HepG2 (cell line): ENCODE data around the gene SMARCB1. TPM values are rescaled to one million over a fixed set of nuclear protein-coding genes. Genes with fewer than 3 reads are reported as not detected.

Experiments
- FIP1L1 ChIP-seq: fragments of 200-400 bp; formaldehyde crosslinking; IDR thresholded peaks from 2 replicates; pipeline ENCODE4 v1.6.1; 2018; ENCODE audit warnings: low read depth, mild to moderate bottlenecking, low read length, moderate library complexity, borderline replicate concordance; ENCODE audit not compliant: insufficient read depth
- FOXO4 ChIP-seq: sonication (generic); formaldehyde crosslinking; conservative IDR thresholded peaks from 2 replicates; pipeline ENCODE4 v1.8.1; 2023; ENCODE audit warnings: missing genetic modification reagents
- MED8 ChIP-seq: sonication (generic); formaldehyde crosslinking; IDR thresholded peaks from 2 replicates; pipeline ENCODE4 v1.8.1; 2023; ENCODE audit warnings: mild to moderate bottlenecking, missing genetic modification reagents; ENCODE audit not compliant: insufficient replicate concordance
- NFYC ChIP-seq: IDR thresholded peaks from 2 replicates; pipeline ENCODE4 v1.6.1; 2016; ENCODE audit warnings: missing genetic modification reagents, missing compliant biosample characterization
- RBM22 ChIP-seq: fragments of 200-400 bp; formaldehyde crosslinking; optimal IDR thresholded peaks from 2 replicates; pipeline ENCODE3; 2017; ENCODE audit warnings: mild to moderate bottlenecking, low read length, moderate library complexity
- RFX5 ChIP-seq: IDR thresholded peaks from 2 replicates; pipeline ENCODE4 v1.6.1; 2011; ENCODE audit warnings: low read depth, low read length, improper control_type of control experiment
- SP1 ChIP-seq, 2 experiments: fragments of 450-650 bp in 1 of 2; sonication (generic) in 1 of 2; formaldehyde crosslinking in 1 of 2; IDR thresholded peaks; 2 replicates each; pipeline versions ENCODE4 v1.4.0 to v1.6.1; 2016 to 2020; ENCODE audit warnings: missing genetic modification reagents in 1 of 2
- THAP11 ChIP-seq: IDR thresholded peaks from 2 replicates; pipeline ENCODE4 v1.6.1; 2016; ENCODE audit warnings: missing biosample characterization, missing genetic modification reagents
- ZBED4 ChIP-seq: sonication (generic); formaldehyde crosslinking; IDR thresholded peaks from 2 replicates; pipeline ENCODE4 v1.4.0; 2020; ENCODE audit warnings: missing genetic modification reagents, borderline replicate concordance
- ZC3H13 ChIP-seq: sonication (generic); formaldehyde crosslinking; IDR thresholded peaks from 2 replicates; pipeline ENCODE4 v1.8.1; 2023; ENCODE audit warnings: mild to moderate bottlenecking, missing genetic modification reagents, moderate library complexity
- ZFAT ChIP-seq: sonication (generic); formaldehyde crosslinking; conservative IDR thresholded peaks from 2 replicates; pipeline ENCODE4 v1.8.1; 2023; ENCODE audit warnings: missing genetic modification reagents, inconsistent platforms
- ZFP36L1 ChIP-seq: sonication (generic); formaldehyde crosslinking; IDR thresholded peaks from 2 replicates; pipeline ENCODE4 v1.8.0; 2022; ENCODE audit warnings: mild to moderate bottlenecking, missing genetic modification reagents, moderate library complexity
- ZNF501 ChIP-seq: sonication (generic); formaldehyde crosslinking; IDR thresholded peaks from 2 replicates; pipeline ENCODE4 v1.5.1; 2020; ENCODE audit warnings: mild to moderate bottlenecking, moderate library complexity, missing genetic modification reagents
- polyA plus RNA-seq, 8 experiments: library from polyadenylated mRNA; depleted of rRNA in 3 of 8; stranded (reverse) in 7 of 8; unstranded in 1 of 8; fragments of >200 nt; fragmentation: Illumina TruSeq in 4 of 8; extraction: Trizol in 4 of 8; gene quantifications; 2 replicates each; pipeline versions ENCODE4 v1.2.1 to v1.2.3, GENCODE V29; 2011 to 2016; ENCODE audit warnings: low read depth in 4 of 8, missing spikeins in 1 of 8, mixed read lengths in 1 of 8; ENCODE audit not compliant: insufficient read depth in 1 of 8
- total RNA-seq, 5 experiments: library from RNA; depleted of rRNA; stranded (reverse); fragments of >200 nt; fragmentation: Illumina TruSeq; extraction: Trizol; gene quantifications; 2 replicates each; pipeline ENCODE4 v1.2.3, GENCODE V29; 2016; ENCODE audit warnings: low read depth in 1 of 5
- TF ChIP-seq, protein P1 (sequence below): IDR thresholded peaks from 2 replicates; pipeline ENCODE4 v1.6.1; 2016; ENCODE audit warnings: low read depth
- TF ChIP-seq, protein P2 (sequence below): sonication (generic); formaldehyde crosslinking; IDR thresholded peaks from 2 replicates; pipeline ENCODE4 v1.5.1; 2020; ENCODE audit warnings: mild to moderate bottlenecking, missing genetic modification reagents
- TF ChIP-seq, protein P3 (sequence below): IDR thresholded peaks from 2 replicates; pipeline ENCODE4 v1.6.1; 2016; ENCODE audit warnings: low read depth, control low read depth

Gene SMARCB1
- total and polyA plus RNA-seq, 2 of the 13 experiments (the other 11 are each of a cell fraction or from before 2014, with no cell fraction given): 74.0 to 166 TPM

DNA sequence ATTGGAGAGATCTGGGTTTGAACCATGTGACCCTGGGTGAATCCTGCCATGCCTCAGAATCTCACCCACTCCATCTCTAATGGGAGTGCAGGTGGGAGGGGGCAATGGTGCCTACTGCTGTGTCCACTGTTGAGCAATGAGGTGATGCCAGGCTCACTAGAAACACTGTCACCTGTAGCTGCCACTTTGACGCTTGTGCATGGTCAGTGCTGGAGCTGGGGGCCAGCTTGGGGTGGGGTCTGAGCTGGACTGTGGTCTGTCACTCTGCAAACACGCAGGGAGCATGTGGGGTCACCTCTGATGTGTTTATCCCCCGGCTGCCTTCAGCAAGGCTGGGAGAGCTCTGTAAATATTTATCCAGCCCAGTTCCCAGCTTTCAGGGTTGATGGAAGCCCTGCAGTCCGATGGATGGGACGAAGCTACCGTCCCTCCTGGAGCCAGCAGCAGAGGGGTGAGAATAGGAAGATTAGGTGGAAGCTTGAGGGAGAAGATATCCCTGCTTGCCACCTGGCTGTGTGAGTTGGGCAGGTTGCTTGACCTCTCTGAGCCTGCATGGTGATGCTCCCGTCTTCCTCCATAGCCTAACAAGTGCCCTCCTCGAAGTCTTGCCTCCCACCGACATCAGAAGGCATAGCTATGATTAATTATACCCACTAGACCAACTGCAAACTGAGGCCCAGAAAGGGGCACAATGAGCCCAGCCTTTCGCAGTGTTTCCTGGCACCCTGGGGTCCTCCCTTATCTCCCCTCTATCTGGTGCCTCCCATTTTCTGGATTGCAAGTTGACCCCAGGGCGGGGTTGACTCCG lies 12.4 kb upstream of the SMARCB1 start (continued):
- TF ChIP-seq FOXO4 (no peak), ZC3H13 (CRISPR knock-in tag) (peak; percentile 72; the same call in 1 of the 2 replicates), ZNF501 (CRISPR knock-in tag) (peak; percentile 56; the same call in 1 of the 2 replicates), SP1 (IDR thresholded peaks at IDR 0.05) (no peak), SP1 (CRISPR knock-in tag; IDR thresholded peaks at IDR 0.05) (no peak), MED8 (CRISPR knock-in tag) (peak; percentile 22), RBM22 (no peak), RFX5 (0 out of 2 replicates have a peak, but pooled peaks have one; percentile 11), FIP1L1 (no peak), ZFP36L1 (CRISPR knock-in tag) (peak; percentile 81; the same call in 1 of the 2 replicates), ZBED4 (CRISPR knock-in tag) (no peak), NFYC (CRISPR knock-in tag) (no peak), ZFAT (CRISPR knock-in tag) (no peak), THAP11 (CRISPR knock-in tag) (peak; percentile 71)
- TF ChIP-seq, protein P1, sequence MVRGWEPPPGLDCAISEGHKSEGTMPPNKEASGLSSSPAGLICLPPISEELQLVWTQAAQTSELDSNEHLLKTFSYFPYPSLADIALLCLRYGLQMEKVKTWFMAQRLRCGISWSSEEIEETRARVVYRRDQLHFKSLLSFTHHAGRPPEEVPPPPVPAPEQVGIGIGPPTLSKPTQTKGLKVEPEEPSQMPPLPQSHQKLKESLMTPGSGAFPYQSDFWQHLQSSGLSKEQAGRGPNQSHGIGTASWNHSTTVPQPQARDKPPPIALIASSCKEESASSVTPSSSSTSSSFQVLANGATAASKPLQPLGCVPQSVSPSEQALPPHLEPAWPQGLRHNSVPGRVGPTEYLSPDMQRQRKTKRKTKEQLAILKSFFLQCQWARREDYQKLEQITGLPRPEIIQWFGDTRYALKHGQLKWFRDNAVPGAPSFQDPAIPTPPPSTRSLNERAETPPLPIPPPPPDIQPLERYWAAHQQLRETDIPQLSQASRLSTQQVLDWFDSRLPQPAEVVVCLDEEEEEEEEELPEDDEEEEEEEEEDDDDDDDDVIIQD (CRISPR knock-in tag): peak; percentile 59; the same call in 1 of the 2 replicates
- TF ChIP-seq, protein P2, sequence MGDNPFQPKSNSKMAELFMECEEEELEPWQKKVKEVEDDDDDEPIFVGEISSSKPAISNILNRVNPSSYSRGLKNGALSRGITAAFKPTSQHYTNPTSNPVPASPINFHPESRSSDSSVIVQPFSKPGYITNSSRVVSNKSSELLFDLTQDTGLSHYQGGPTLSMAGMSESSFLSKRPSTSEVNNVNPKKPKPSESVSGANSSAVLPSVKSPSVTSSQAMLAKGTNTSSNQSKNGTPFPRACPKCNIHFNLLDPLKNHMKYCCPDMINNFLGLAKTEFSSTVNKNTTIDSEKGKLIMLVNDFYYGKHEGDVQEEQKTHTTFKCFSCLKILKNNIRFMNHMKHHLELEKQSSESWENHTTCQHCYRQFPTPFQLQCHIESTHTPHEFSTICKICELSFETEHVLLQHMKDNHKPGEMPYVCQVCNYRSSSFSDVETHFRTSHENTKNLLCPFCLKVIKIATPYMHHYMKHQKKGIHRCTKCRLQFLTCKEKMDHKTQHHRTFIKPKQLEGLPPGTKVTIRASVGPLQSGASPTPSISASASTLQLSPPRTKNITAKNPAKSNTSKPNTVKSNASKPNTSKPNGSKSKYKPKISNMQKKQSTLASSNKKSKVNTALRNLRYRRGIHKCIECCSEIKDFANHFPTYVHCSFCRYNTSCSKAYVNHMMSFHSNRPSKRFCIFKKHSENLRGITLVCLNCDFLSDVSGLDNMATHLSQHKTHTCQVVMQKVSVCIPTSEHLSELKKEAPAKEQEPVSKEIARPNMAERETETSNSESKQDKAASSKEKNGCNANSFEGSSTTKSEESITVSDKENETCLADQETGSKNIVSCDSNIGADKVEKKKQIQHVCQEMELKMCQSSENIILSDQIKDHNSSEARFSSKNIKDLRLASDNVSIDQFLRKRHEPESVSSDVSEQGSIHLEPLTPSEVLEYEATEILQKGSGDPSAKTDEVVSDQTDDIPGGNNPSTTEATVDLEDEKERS (CRISPR knock-in tag): peak; percentile 29; the same call in 1 of the 2 replicates
- TF ChIP-seq, protein P3, sequence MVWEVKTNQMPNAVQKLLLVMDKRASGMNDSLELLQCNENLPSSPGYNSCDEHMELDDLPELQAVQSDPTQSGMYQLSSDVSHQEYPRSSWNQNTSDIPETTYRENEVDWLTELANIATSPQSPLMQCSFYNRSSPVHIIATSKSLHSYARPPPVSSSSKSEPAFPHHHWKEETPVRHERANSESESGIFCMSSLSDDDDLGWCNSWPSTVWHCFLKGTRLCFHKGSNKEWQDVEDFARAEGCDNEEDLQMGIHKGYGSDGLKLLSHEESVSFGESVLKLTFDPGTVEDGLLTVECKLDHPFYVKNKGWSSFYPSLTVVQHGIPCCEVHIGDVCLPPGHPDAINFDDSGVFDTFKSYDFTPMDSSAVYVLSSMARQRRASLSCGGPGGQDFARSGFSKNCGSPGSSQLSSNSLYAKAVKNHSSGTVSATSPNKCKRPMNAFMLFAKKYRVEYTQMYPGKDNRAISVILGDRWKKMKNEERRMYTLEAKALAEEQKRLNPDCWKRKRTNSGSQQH (CRISPR knock-in tag): 0 out of 2 replicates have a peak, but pooled peaks have one; percentile 33
